Measurements from ENCODE around the gene B3GNT3. TPM values are rescaled to one million over a fixed set of nuclear protein-coding genes. Genes with fewer than 3 reads are reported as not detected.

Gene B3GNT3
- total RNA-seq, 4 donors from 2014 or later = 4.7 TPM; not detected in 3

- no peak for ATAC-seq
- H3K4me1 ChIP-seq = no peaks in the 10 kb centered on the region
- peaks cover 70% of the 10 kb centered on the region for H3K27me3 ChIP-seq
- 84 to 92% methylated on average over 2 to 3 of the region's 13 CpGs for WGBS, 2 donors (ENCODE audit: low coverage in 1 of 2)
- H3K4me3 ChIP-seq = no peak overlapping the region
- TF ChIP-seq EP300 (IDR thresholded peaks at IDR 0.05) = no peak
- no peak for TF ChIP-seq POLR2A (IDR thresholded peaks at IDR 0.05)
- TF ChIP-seq CTCF (IDR thresholded peaks at IDR 0.05) = no peak
- no peak for TF ChIP-seq POLR2AphosphoS5 (IDR thresholded peaks at IDR 0.05)
- no peaks in the 10 kb centered on the region for H3K36me3 ChIP-seq
- H3K27ac ChIP-seq = no peak overlapping the region
- no peaks in the 10 kb centered on the region for H3K9me3 ChIP-seq
Measured at GRCh38 chr19:17817668-17818363, 22.9 kb downstream of the B3GNT3 start.

GRCh38 chr19:17821190-17821589, 26.3 kb downstream of the B3GNT3 start, which contains the start of gene INSL3:
TSS of gene INSL3 (minus strand) at chr19:17821519. CDS start at chr19:17821506, 13 bp downstream.
- H3K4me3 ChIP-seq = no peak within 1 kb of the TSS
- 53% methylated on average over 3 of the region's 34 CpGs; no CpG with 5 or more reads in 1 of the 2 donors for WGBS, 2 donors (ENCODE audit: low coverage in 1 of 2)
- H3K9me3 ChIP-seq = no peaks in the 10 kb centered on the region
- no peak for ATAC-seq
- H3K27ac ChIP-seq = no peak within 1 kb of the TSS
- TF ChIP-seq EP300 (IDR thresholded peaks at IDR 0.05) (no peak), POLR2A (IDR thresholded peaks at IDR 0.05) (no peak), CTCF (IDR thresholded peaks at IDR 0.05) (no peak)
- peaks cover 71% of the 10 kb centered on the region for H3K27me3 ChIP-seq
- no peaks in the 10 kb centered on the region for H3K4me1 ChIP-seq
- no peaks in the 10 kb centered on the region for H3K36me3 ChIP-seq

- WGBS, 2 donors (ENCODE audit: low coverage in 1 of 2) = 72% methylated on average over 4 of the region's 8 CpGs; no CpG with 5 or more reads in 1 of the 2 donors
- TF ChIP-seq CTCF (IDR thresholded peaks at IDR 0.05) (no peak), POLR2A (IDR thresholded peaks at IDR 0.05) (no peak), EP300 (IDR thresholded peaks at IDR 0.05) (no peak), POLR2AphosphoS5 (IDR thresholded peaks at IDR 0.05) (no peak)
- H3K4me3 ChIP-seq = no peak overlapping the region
- H3K27ac ChIP-seq = no peak overlapping the region
- H3K9me3 ChIP-seq = no peaks in the 10 kb centered on the region
- no peak for ATAC-seq
- no peaks in the 10 kb centered on the region for H3K36me3 ChIP-seq
- H3K27me3 ChIP-seq = peaks cover 80% of the 10 kb centered on the region
- H3K4me1 ChIP-seq = no peaks in the 10 kb centered on the region
Measured at GRCh38 chr19:17824339-17824738, 29.4 kb downstream of the B3GNT3 start.

- no peaks in the 10 kb centered on the region for H3K36me3 ChIP-seq
- H3K4me3 ChIP-seq = no peak overlapping the region
- no peaks in the 10 kb centered on the region for H3K9me3 ChIP-seq
- peaks cover 0 to 19% (median 0%) of the 10 kb centered on the region in 3 donors for H3K4me1 ChIP-seq
- WGBS, 2 donors (ENCODE audit: low coverage in 1 of 2) = 84 to 100% methylated on average over 2 to 8 of the region's 13 CpGs
- TF ChIP-seq POLR2AphosphoS5 (IDR thresholded peaks at IDR 0.05) = no peak
- TF ChIP-seq CTCF (IDR thresholded peaks at IDR 0.05) = no peak
- TF ChIP-seq POLR2A (IDR thresholded peaks at IDR 0.05) = no peak
- no peak for TF ChIP-seq EP300 (IDR thresholded peaks at IDR 0.05)
- H3K27me3 ChIP-seq = peaks cover 95% of the 10 kb centered on the region
- H3K27ac ChIP-seq = no peak overlapping the region
- no peak for ATAC-seq
Measured at GRCh38 chr19:17826508-17827056, 31.6 kb downstream of the B3GNT3 start.
